NCI-H345 treated with DMSO at 0.1 percent for 48 hours (cell line): ENCODE measurements around the gene CPN1.
"Not testable (repeated sequence)": the region's sequence is repeated elsewhere in the genome, so short reads cannot be mapped to it uniquely, and the experiment has no call there.

ENCODE experiments used
- DNase-seq: peaks from one replicate; lab custom pipeline; 2025; ENCODE audit not compliant: unreplicated experiment; lab: John Stamatoyannopoulos, UW

CPN1 gene

GRCh38 chr10:100025576-100025975, 56.1 kb downstream of the CPN1 start:
- DNase-seq, result peak; percentile 55

- no peak for DNase-seq
Observed at GRCh38 chr10:100024748-100025147, 56.9 kb downstream of the CPN1 start.

- no peak for DNase-seq
Observed at GRCh38 chr10:100022403-100022802, 59.3 kb downstream of the CPN1 start.

- no peak for DNase-seq
Observed at GRCh38 chr10:100021322-100021721, 60.3 kb downstream of the CPN1 start.

- peak; percentile 59 for DNase-seq
Observed at GRCh38 chr10:100020886-100021253, 60.8 kb downstream of the CPN1 start.

GRCh38 chr10:100020142-100020885, 61.4 kb downstream of the CPN1 start:
- DNase-seq, result peak; percentile 74

GRCh38 chr10:100019787-100020141, 61.9 kb downstream of the CPN1 start:
- DNase-seq, result no peak

- DNase-seq, result peak; percentile 74
Observed at GRCh38 chr10:100014071-100014762, 67.5 kb downstream of the CPN1 start.

GRCh38 chr10:100013621-100014020, 68.0 kb downstream of the CPN1 start:
- no peak for DNase-seq

GRCh38 chr10:100011906-100012305, 69.8 kb downstream of the CPN1 start:
- not testable (repeated sequence) for DNase-seq

- peak; percentile 22 for DNase-seq
Observed at GRCh38 chr10:100009793-100010676, 71.6 kb downstream of the CPN1 start, which contains the start of gene DNMBP. Gene DNMBP (minus strand): TSS chr10:100009947. CDS start chr10:99972124, 37,823 bp downstream.

- no peak for DNase-seq
Observed at GRCh38 chr10:100009283-100009792, 72.3 kb downstream of the CPN1 start.

GRCh38 chr10:100008708-100009282, 72.9 kb downstream of the CPN1 start:
- no peak for DNase-seq

GRCh38 chr10:100008142-100008522, 73.5 kb downstream of the CPN1 start:
- DNase-seq, result no peak

GRCh38 chr10:100007231-100008141, 74.2 kb downstream of the CPN1 start:
- no peak for DNase-seq

GRCh38 chr10:100006243-100006886, 75.3 kb downstream of the CPN1 start:
- no peak for DNase-seq

- no peak for DNase-seq
Observed at GRCh38 chr10:100004805-100005510, 76.7 kb downstream of the CPN1 start.

- DNase-seq, result no peak
Observed at GRCh38 chr10:100000109-100000644, 81.5 kb downstream of the CPN1 start.
